HG03342 (cell line): Measurements from ENCODE around the gene NUAK2.

Experiments used
- ATAC-seq: cut with Tn5 transposase; IDR thresholded peaks from one replicate; pipeline ENCODE4 v1.9.1; 2021; ENCODE audit warnings: mild to moderate bottlenecking, moderate library complexity; ENCODE audit not compliant: unreplicated experiment

Gene NUAK2

GRCh38 chr1:205275916-205276688, 45.4 kb downstream of the NUAK2 start:
- ATAC-seq, result no peak

- ATAC-seq, result no peak
Measured at GRCh38 chr1:205275133-205275532, 46.4 kb downstream of the NUAK2 start.

- ATAC-seq, result no peak
Measured at GRCh38 chr1:205274041-205274691, 47.4 kb downstream of the NUAK2 start.

GRCh38 chr1:205273551-205273982, 48.0 kb downstream of the NUAK2 start:
- peak; percentile 84 for ATAC-seq

- no peak for ATAC-seq
Measured at GRCh38 chr1:205272536-205272935, 49.0 kb downstream of the NUAK2 start.

GRCh38 chr1:205271745-205272144, 49.8 kb downstream of the NUAK2 start:
- no peak for ATAC-seq

GRCh38 chr1:205271277-205271676, 50.3 kb downstream of the NUAK2 start:
- no peak for ATAC-seq

GRCh38 chr1:205270764-205271163, 50.8 kb downstream of the NUAK2 start:
- no peak for ATAC-seq

- ATAC-seq, result no peak
Measured at GRCh38 chr1:205270271-205270670, 51.3 kb downstream of the NUAK2 start.

- ATAC-seq, result no peak
Measured at GRCh38 chr1:205269711-205270110, 51.8 kb downstream of the NUAK2 start.

GRCh38 chr1:205268846-205269680, 52.5 kb downstream of the NUAK2 start:
- no peak for ATAC-seq

GRCh38 chr1:205267306-205267902, 54.1 kb downstream of the NUAK2 start:
- no peak for ATAC-seq

GRCh38 chr1:205266611-205267305, 54.8 kb downstream of the NUAK2 start:
- ATAC-seq, result no peak

- no peak for ATAC-seq
Measured at GRCh38 chr1:205263580-205264190, 57.9 kb downstream of the NUAK2 start.

- ATAC-seq, result no peak
Measured at GRCh38 chr1:205262731-205263171, 58.8 kb downstream of the NUAK2 start.

- no peak for ATAC-seq
Measured at GRCh38 chr1:205261946-205262691, 59.4 kb downstream of the NUAK2 start.

GRCh38 chr1:205260948-205261732, 60.4 kb downstream of the NUAK2 start:
- ATAC-seq, result no peak

GRCh38 chr1:205259998-205260397, 61.5 kb downstream of the NUAK2 start:
- ATAC-seq, result no peak
